Trophoblast cell (in vitro differentiated cells and primary cell): ENCODE data around the gene SH3BP4.

Experiments used
- DNase-seq, 2 donors: peaks; one replicate each; pipeline ENCODE4 v3.0.0-alpha.2; 2016
- H2AFZ ChIP-seq: 2 replicates; pipeline ENCODE4 v1.6.1; 2013; ENCODE audit warnings: low read length, moderate library complexity, mild to moderate bottlenecking; ENCODE audit not compliant: insufficient read depth, poor library complexity
- H2AK5ac ChIP-seq: 2 replicates; pipeline ENCODE4 v1.6.1; 2013; ENCODE audit warnings: mild to moderate bottlenecking, low read length
- H2BK120ac ChIP-seq: 2 replicates; pipeline ENCODE4 v1.6.1; 2013; ENCODE audit warnings: low read length, mild to moderate bottlenecking, moderate library complexity; ENCODE audit not compliant: insufficient read depth, poor library complexity
- H2BK12ac ChIP-seq: 2 replicates; pipeline ENCODE4 v1.6.1; 2013; ENCODE audit warnings: mild to moderate bottlenecking, low read length, moderate library complexity
- H2BK5ac ChIP-seq: 2 replicates; pipeline ENCODE4 v1.6.1; 2013; ENCODE audit warnings: low read length, low read depth, moderate library complexity, mild to moderate bottlenecking; ENCODE audit not compliant: poor library complexity
- H3K14ac ChIP-seq: 2 replicates; pipeline ENCODE4 v1.6.1; 2013; ENCODE audit warnings: mild to moderate bottlenecking, low read length
- H3K18ac ChIP-seq: 2 replicates; pipeline ENCODE4 v1.6.1; 2013; ENCODE audit warnings: mild to moderate bottlenecking, low read length
- H3K23ac ChIP-seq: 2 replicates; pipeline ENCODE4 v1.6.1; 2013; ENCODE audit warnings: low read length
- H3K27ac ChIP-seq: 2 replicates; pipeline ENCODE4 v1.5.1; 2013; ENCODE audit warnings: low read depth, mild to moderate bottlenecking, inconsistent platforms, low read length, moderate library complexity
- H3K27me3 ChIP-seq: 2 replicates; pipeline ENCODE4 v1.6.1; 2013; ENCODE audit warnings: inconsistent platforms, mild to moderate bottlenecking, low read length, moderate library complexity; ENCODE audit not compliant: insufficient read depth
- H3K36me3 ChIP-seq, 2 experiments: 1 replicate in 1 of 2; 2 replicates in 1 of 2; pipeline ENCODE4 v1.6.1; 2013; ENCODE audit warnings: low read length in 2 of 2, mild to moderate bottlenecking in 2 of 2, moderate library complexity in 1 of 2; ENCODE audit not compliant: insufficient read depth in 2 of 2, control insufficient read depth in 1 of 2
- H3K4ac ChIP-seq: 2 replicates; pipeline ENCODE4 v1.6.1; 2013; ENCODE audit warnings: low read depth, mild to moderate bottlenecking, low read length, moderate library complexity
- H3K4me1 ChIP-seq, 2 experiments: 1 replicate in 1 of 2; 2 replicates in 1 of 2; pipeline ENCODE4 v1.6.1; 2013; ENCODE audit warnings: low read length in 2 of 2, mild to moderate bottlenecking in 2 of 2, moderate library complexity in 1 of 2; ENCODE audit not compliant: insufficient read depth in 2 of 2, control insufficient read depth in 1 of 2
- H3K4me2 ChIP-seq: 2 replicates; pipeline ENCODE4 v1.6.1; 2013; ENCODE audit warnings: inconsistent platforms, mild to moderate bottlenecking, low read length, moderate library complexity
- H3K4me3 ChIP-seq: 2 replicates; pipeline ENCODE4 v1.5.1; 2013; ENCODE audit warnings: mild to moderate bottlenecking, low read depth, low read length, inconsistent platforms
- H3K79me1 ChIP-seq: one replicate; pipeline ENCODE4 v1.6.1; 2013; ENCODE audit warnings: low read length
- H3K79me2 ChIP-seq: 2 replicates; pipeline ENCODE4 v1.6.1; 2013; ENCODE audit warnings: low read length, mild to moderate bottlenecking; ENCODE audit not compliant: control insufficient read depth, insufficient read depth, poor library complexity
- H3K9ac ChIP-seq: 2 replicates; pipeline ENCODE4 v1.6.1; 2013; ENCODE audit warnings: mild to moderate bottlenecking, low read length
- H3K9me3 ChIP-seq: 2 replicates; pipeline ENCODE4 v1.6.1; 2013; ENCODE audit warnings: low read depth, mild to moderate bottlenecking, control low read depth, inconsistent platforms, low read length; ENCODE audit not compliant: insufficient read depth
- H4K12ac ChIP-seq: 2 replicates; pipeline ENCODE4 v1.6.1; 2013; ENCODE audit warnings: low read depth, mild to moderate bottlenecking, low read length, moderate library complexity
- H4K8ac ChIP-seq: 2 replicates; pipeline ENCODE4 v1.6.1; 2013; ENCODE audit warnings: low read depth, mild to moderate bottlenecking, low read length, moderate library complexity
- H4K91ac ChIP-seq: one replicate; pipeline ENCODE4 v1.6.1; 2013; ENCODE audit warnings: low read depth, mild to moderate bottlenecking, low read length, moderate library complexity
- WGBS: extraction: QIAGEN DNeasy Blood & Tissue Kit; methylation state at CpG from one replicate; pipeline ENCODE4 v1.1.7; 2013; ENCODE audit warnings: missing lambda C conversion rate; ENCODE audit not compliant: insufficient read length, insufficient coverage; ENCODE audit errors: extremely low coverage; 5-methylcytosine and 5-hydroxymethylcytosine counted together

Gene SH3BP4

GRCh38 chr2:235032949-235033348, 81.1 kb downstream of the SH3BP4 start:
- peaks cover 1% of the 10 kb centered on the region for H3K9me3 ChIP-seq
- no peak overlapping the region for H3K4me2 ChIP-seq
- no CpG with 5 or more reads among the region's 10 CpGs for WGBS
- H3K9ac ChIP-seq, result no peak overlapping the region
- no peak overlapping the region for H2AFZ ChIP-seq
- no peak overlapping the region for H2BK5ac ChIP-seq
- H3K18ac ChIP-seq, result no peak overlapping the region
- H3K4me1 ChIP-seq, result peaks cover 2% of the 10 kb centered on the region in 2 experiments
- H2BK12ac ChIP-seq, result no peak overlapping the region
- no peak overlapping the region for H3K4ac ChIP-seq
- no peaks in the 10 kb centered on the region for H3K79me2 ChIP-seq
- H4K91ac ChIP-seq, result no peak overlapping the region
- H3K14ac ChIP-seq, result no peak overlapping the region
- H3K79me1 ChIP-seq, result no peaks in the 10 kb centered on the region
- no peak overlapping the region for H2AK5ac ChIP-seq
- H4K8ac ChIP-seq, result no peak overlapping the region
- no peaks in the 10 kb centered on the region for H3K27me3 ChIP-seq
- peaks cover 26% of the 10 kb centered on the region in 2 experiments for H3K36me3 ChIP-seq
- H4K12ac ChIP-seq, result no peak overlapping the region
- no peak overlapping the region for H3K27ac ChIP-seq
- no peak overlapping the region for H2BK120ac ChIP-seq
- H3K4me3 ChIP-seq, result no peak overlapping the region
- no peak for DNase-seq
- H3K23ac ChIP-seq, result no peak overlapping the region

- Histone ChIP-seq H4K12ac (no peak overlapping the region), H3K4me3 (no peak overlapping the region), H3K79me2 (no peaks in the 10 kb centered on the region), H3K4ac (no peak overlapping the region), H2AFZ (no peak overlapping the region), H3K14ac (no peak overlapping the region), H2BK12ac (no peak overlapping the region), H4K91ac (no peak overlapping the region), H2AK5ac (no peak overlapping the region), H3K4me2 (no peak overlapping the region), H3K9ac (no peak overlapping the region), H3K9me3 (peaks cover 1% of the 10 kb centered on the region), H2BK5ac (no peak overlapping the region), H3K36me3 (peaks cover 26 to 28% of the 10 kb centered on the region in 2 experiments), H3K27me3 (no peaks in the 10 kb centered on the region), H3K27ac (no peak overlapping the region), H4K8ac (no peak overlapping the region), H3K79me1 (no peaks in the 10 kb centered on the region), H3K18ac (no peak overlapping the region), H3K4me1 (peaks cover 0 to 2% of the 10 kb centered on the region in 2 experiments), H3K23ac (no peak overlapping the region), H2BK120ac (no peak overlapping the region)
- WGBS, result no CpG with 5 or more reads among the region's 30 CpGs
- DNase-seq, result no peak
Measured at GRCh38 chr2:235034265-235035118, 82.7 kb downstream of the SH3BP4 start.

- no peak overlapping the region for H3K14ac ChIP-seq
- no peak overlapping the region for H2AK5ac ChIP-seq
- no peak overlapping the region for H3K4ac ChIP-seq
- H2BK12ac ChIP-seq, result no peak overlapping the region
- no peak overlapping the region for H3K4me2 ChIP-seq
- no peak overlapping the region for H2BK5ac ChIP-seq
- no peak overlapping the region for H2BK120ac ChIP-seq
- H3K4me1 ChIP-seq, result no peaks in the 10 kb centered on the region
- peaks cover 10% of the 10 kb centered on the region for H3K9me3 ChIP-seq
- DNase-seq, result no peak
- no peak overlapping the region for H4K8ac ChIP-seq
- H2AFZ ChIP-seq, result no peak overlapping the region
- no peaks in the 10 kb centered on the region for H3K27me3 ChIP-seq
- no CpG with 5 or more reads among the region's 8 CpGs for WGBS
- H3K27ac ChIP-seq, result no peak overlapping the region
- H3K36me3 ChIP-seq, result peaks cover 43 to 47% of the 10 kb centered on the region in 2 experiments
- no peak overlapping the region for H3K9ac ChIP-seq
- no peaks in the 10 kb centered on the region for H3K79me2 ChIP-seq
- no peak overlapping the region for H3K4me3 ChIP-seq
- H3K23ac ChIP-seq, result no peak overlapping the region
- no peak overlapping the region for H4K91ac ChIP-seq
- no peak overlapping the region for H4K12ac ChIP-seq
- H3K79me1 ChIP-seq, result no peaks in the 10 kb centered on the region
- no peak overlapping the region for H3K18ac ChIP-seq
Measured at GRCh38 chr2:235037604-235038166, 85.9 kb downstream of the SH3BP4 start.

GRCh38 chr2:235041221-235041917, 89.6 kb downstream of the SH3BP4 start:
- H3K23ac ChIP-seq, result no peak overlapping the region
- H2BK12ac ChIP-seq, result no peak overlapping the region
- H3K27me3 ChIP-seq, result no peaks in the 10 kb centered on the region
- no peak overlapping the region for H3K9ac ChIP-seq
- no peak for DNase-seq
- H3K4me2 ChIP-seq, result no peak overlapping the region
- no peaks in the 10 kb centered on the region for H3K79me2 ChIP-seq
- peaks cover 10% of the 10 kb centered on the region for H3K9me3 ChIP-seq
- peaks cover 0 to 4% of the 10 kb centered on the region in 2 experiments for H3K4me1 ChIP-seq
- H3K4me3 ChIP-seq, result no peak overlapping the region
- no peak overlapping the region for H3K27ac ChIP-seq
- no peak overlapping the region for H3K18ac ChIP-seq
- H2AK5ac ChIP-seq, result no peak overlapping the region
- no peak overlapping the region for H4K91ac ChIP-seq
- H3K4ac ChIP-seq, result no peak overlapping the region
- peaks cover 52 to 57% of the 10 kb centered on the region in 2 experiments for H3K36me3 ChIP-seq
- no CpG with 5 or more reads among the region's 31 CpGs for WGBS
- no peak overlapping the region for H4K8ac ChIP-seq
- H3K79me1 ChIP-seq, result no peaks in the 10 kb centered on the region
- no peak overlapping the region for H3K14ac ChIP-seq
- H2AFZ ChIP-seq, result no peak overlapping the region
- no peak overlapping the region for H2BK120ac ChIP-seq
- no peak overlapping the region for H4K12ac ChIP-seq
- H2BK5ac ChIP-seq, result no peak overlapping the region
